Epithelial cell of proximal tubule (primary cell): Measurements from ENCODE around the gene BAHD1. TPM values are rescaled to one million over a fixed set of nuclear protein-coding genes. Genes with fewer than 3 reads are reported as not detected.

Experiments
- DNase-seq: peaks from one replicate; pipeline ENCODE4 v3.0.0-alpha.2; 2011; ENCODE audit warnings: low read depth
- H3K4me3 ChIP-seq: 2 replicates; pipeline ENCODE4 v1.5.1; 2011; ENCODE audit warnings: low read depth, mild to moderate bottlenecking, low read length
- CTCF ChIP-seq: conservative IDR thresholded peaks from 2 replicates; pipeline ENCODE4 v1.5.1; 2012; ENCODE audit warnings: low read depth, mild to moderate bottlenecking, low read length
- total RNA-seq: library from RNA; depleted of rRNA; stranded (reverse); fragments of >200 nt; gene quantifications from 2 replicates; pipeline ENCODE4 v1.2.3, GENCODE V29; 2015

BAHD1 gene
- 14.0 and 15.7 TPM in 2 replicates for total RNA-seq

DNA sequence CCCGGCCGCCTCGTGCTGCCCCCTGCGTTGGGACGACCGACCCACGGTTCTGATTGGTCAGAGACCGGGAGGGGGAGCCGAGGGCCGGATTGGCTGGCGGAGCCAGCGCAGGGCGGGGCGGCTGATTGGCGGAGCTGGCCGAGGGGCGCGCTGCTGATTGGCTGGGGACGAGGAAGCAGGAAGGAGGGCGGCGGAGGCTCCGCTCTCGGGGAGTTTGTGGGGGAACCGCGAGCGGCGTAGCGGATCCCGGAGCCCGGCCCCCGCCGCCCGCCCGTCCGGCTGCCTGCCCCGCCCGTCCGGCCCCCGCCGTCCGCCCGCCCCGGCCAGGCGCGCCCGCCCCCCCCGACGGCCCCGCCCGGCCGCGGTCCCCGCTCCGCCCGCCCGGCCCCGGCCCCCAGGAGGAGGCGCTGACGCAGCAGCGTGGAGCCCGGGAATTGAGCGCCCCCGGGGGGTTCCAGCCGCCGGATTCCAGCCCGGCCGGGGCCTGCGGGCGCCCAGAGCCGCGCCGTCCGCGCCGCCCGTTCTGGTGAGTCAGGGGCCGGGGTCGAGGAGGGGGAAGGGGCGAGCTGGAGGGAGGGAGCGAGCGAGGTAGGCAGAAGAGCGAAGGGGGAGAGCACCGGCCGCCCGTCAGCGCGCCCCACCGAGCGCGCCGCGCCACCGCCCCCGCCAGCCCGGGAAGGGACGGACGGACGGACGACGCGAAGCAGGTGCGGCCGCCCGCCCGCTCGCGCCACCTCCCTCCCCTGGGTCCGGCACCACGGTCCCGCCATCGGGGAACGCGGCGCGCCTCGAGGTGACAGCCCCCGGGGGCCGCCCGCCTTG, at the start of gene BAHD1:
TSS of gene BAHD1 (plus strand) at position 211 of the 822 bp plus-strand sequence. CDS start 17,512 bp downstream, outside the sequence.
- no peak for TF ChIP-seq CTCF
- H3K4me3 ChIP-seq = peak within 1 kb of the TSS; percentile 76
- no peak for DNase-seq

GRCh38 chr15:40392986-40393948, 47.5 kb upstream of the BAHD1 start:
- no peak for TF ChIP-seq CTCF
- H3K4me3 ChIP-seq = no peak overlapping the region
- no peak for DNase-seq

- H3K4me3 ChIP-seq = no peak overlapping the region
- no peak for DNase-seq
- TF ChIP-seq CTCF = no peak
Measured at GRCh38 chr15:40397688-40398412, 42.9 kb upstream of the BAHD1 start.

GRCh38 chr15:40398413-40398873, 42.3 kb upstream of the BAHD1 start:
- TF ChIP-seq CTCF = no peak
- no peak for DNase-seq

DNA sequence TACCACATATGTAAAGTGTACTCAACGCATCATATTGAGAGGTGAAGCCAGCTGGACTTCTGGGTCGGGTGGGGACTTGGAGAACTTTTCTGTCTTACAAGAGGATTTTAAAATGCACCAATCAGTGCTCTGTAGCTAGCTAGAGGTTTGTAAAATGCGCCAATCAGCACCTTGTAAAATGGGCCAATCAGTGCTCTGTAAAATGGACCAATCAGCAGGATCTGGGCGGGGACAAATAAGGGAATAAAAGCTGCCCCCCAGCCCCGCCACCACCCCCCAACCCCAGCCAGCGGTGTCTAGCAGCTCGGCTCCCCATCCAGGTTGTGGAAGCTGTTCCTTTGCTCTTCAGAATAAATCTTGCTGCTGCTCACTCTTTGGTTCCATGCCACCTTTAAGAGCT, 41.4 kb upstream of the BAHD1 start:
- H3K4me3 ChIP-seq = no peak overlapping the region
- DNase-seq = no peak
- no peak for TF ChIP-seq CTCF

More at GRCh38 chr15:40398413-40398873, 42.3 kb upstream of the BAHD1 start:
- no peak overlapping the region for H3K4me3 ChIP-seq
